Renal cortex interstitium (tissue), 11 donors: ENCODE data around the gene C10orf143. TPM values are rescaled to one million over a fixed set of nuclear protein-coding genes. Genes with fewer than 3 reads are reported as not detected.
"Not testable (repeated sequence)": the region's sequence is repeated elsewhere in the genome, so short reads cannot be mapped to it uniquely, and the experiment has no call there.

ENCODE experiments used
- DNase-seq, 11 donors: peaks; one replicate each; pipeline ENCODE4 v3.0.0-alpha.2; 2013; ENCODE audit warnings: low read depth in 9 of 11, low spot score in 4 of 11; ENCODE audit errors: extremely low read depth in 1 of 11
- polyA plus RNA-seq, 3 donors: library from polyadenylated mRNA; unstranded; fragments of 120-200 nt; gene quantifications; one replicate each; pipeline ENCODE4 v1.2.1, GENCODE V29; 2013; ENCODE audit not compliant: insufficient read length in 3 of 3

The C10orf143 gene
- polyA plus RNA-seq, 3 donors = 5.6 to 10.5 (median 6.5) TPM

DNA sequence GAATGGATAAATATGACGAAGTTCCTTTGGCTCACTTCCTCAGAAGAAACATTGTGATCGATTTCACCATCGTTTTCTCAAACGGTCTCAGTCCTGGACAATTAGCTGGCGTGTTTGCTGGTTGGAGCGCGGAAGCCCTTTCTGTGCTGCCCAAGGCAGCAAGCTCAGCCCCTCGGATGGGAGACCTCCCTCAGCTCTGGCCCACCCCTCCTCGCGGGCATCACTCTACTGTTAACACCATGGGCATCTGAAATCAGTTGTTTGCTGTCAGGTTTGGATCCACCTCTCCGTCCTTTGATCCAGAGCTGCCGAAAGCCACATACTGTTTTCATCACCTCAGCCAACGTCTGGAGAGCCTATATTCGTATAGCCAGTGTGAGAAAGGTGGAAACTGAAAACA is 68.2 kb downstream of the C10orf143 start:
- no peak for DNase-seq

DNA sequence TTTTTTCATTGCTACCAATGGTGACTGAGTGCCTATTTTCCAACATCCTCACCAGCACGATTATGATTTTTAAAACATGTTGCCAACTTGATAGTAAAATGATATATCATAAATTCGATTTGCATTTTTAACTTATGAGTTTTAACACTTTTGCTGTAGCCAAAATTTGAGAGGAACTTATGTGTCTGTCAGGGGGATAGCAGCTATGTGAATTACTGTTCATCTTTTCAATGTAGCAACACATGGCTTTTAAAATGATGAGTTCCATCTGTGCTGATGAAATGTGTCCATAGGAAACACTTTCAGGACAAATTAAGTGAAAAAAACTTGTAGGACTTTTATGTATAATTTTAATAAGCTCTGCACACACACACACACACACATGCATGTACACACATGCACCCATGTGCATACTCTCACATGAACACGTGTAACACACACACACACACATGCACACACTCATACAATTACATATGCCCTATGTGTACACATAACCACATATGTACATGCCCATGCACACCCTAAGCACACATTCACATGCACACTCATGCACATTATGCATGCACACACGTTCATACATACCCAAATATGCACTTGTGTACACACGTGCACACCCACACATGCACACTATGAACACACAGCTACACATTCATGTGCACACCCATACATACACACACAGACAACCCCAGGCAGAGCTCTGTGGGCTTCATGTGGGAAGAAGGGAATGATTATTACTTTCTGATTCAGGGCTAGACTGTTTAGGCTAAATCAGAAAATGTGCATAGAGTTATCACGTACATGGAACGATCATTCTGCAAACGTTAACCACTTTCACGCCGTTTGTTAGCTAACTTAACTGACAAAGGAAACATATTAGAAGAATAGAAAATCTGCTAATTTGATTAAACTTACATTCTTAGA is 68.9 kb downstream of the C10orf143 start:
- no peak for DNase-seq

DNA sequence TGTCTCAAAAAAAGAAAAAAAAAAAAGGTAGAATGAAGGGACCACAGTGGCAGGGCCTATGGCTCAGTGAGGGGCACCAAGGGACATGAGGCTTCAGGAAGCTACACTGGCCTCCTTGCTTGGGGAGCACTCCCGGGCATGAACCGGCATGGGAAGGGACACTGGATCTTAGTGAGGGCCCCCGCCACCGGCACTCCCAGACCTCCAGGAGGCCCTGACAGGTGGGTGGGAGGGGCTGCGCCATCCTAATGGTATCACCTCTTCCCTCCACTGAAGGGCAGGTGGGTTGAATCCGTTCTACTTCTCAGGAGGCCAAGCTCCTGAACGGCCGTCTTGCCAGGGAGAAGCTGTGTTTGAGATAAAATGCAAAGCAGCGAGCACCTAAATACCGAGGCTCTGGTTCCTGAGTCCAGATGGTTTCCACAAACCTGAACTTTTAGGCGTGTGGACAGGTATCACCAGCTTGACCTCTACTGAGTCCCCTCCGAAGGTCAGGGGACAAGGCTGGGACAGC is 69.8 kb downstream of the C10orf143 start:
- DNase-seq = no peak

DNA sequence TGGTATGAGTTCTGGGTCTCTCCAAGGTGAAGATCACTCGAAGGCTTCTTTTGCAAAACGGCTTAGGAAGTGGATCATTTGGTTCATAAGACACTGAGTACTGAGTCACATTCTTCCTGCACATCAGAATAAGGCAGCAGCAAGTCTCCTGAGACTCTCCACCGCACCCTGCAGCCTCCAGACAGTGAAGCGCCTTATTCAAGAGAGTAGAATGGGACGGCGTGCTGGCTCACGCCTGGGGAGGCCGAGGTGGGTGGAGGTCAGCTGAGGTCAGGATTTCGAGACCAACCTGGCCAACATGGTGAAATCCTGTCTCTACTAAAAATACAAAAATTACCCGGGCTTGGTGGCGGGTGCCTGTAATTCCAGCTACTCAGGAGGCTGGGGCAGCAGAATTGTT is 70.3 kb downstream of the C10orf143 start:
- no peak for DNase-seq

DNA sequence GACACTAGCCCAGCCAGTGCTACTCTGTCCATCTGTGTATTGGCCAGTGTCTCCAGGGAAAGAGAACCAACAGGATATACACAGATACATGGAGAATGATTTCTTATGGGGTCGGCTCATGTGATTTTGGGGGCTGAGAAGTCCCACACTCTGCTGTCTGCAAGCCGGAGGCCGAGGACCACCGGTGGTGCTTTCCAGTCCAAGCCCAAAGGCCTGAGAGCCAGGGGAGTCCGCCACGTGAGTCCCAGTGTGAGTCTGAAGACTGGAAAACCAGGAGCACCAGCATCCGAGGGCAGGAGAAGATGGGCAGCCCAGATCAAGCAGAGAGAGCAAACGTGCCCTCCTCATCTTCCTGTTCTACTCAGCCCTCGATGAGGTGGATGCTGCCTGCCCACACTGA is 71.5 kb downstream of the C10orf143 start:
- DNase-seq = no peak

DNA sequence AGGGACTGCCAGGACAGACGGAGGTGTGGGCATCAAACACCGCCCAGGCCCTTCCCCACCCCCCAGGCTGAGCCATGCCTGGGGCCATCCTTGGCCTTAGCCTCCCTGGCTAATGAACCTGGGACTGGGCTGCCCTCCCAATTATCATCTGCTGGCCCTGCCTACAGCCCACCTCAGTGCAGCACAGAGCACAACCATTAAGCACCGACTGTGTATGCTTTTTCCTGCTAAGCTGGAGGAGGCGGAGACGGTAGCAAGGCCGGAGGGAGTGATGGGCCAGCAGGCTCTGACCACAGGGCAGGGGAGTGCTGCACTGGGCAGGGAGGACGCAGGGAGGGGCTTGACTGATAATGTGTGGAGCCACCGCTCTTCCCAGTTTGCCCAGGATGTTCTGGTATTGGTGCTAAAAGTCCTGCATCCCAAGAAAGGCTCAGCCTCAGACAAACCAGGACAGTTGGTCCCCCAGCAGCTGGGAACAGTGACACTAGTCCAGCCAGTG is 72.0 kb downstream of the C10orf143 start:
- DNase-seq = no peak

DNA sequence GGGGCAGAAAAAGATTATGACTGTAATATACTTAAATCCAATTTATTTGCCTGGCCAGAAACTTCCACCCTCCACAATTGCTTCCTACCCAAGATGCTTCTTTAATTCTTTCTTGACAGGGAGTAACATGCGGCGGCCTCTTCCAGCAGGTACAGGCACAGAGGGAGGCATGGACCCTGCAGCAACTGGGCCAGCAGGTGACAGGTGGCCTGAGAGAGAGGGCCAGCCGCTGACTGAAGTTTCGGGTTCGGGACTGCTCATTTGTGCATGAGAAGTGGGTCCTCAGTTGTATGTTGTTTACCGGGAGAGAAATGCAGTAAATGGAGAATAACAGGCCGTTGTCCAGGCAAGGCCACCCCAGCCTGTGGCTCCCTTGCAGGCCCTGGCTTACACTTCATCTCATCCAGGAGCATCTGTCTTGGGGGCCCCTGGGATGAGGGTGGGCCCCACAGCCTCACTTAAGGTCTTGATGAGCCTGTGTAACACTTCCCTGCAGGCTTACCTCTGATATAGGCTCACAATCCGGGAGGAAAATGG is 72.5 kb downstream of the C10orf143 start:
- DNase-seq = no peak

DNA sequence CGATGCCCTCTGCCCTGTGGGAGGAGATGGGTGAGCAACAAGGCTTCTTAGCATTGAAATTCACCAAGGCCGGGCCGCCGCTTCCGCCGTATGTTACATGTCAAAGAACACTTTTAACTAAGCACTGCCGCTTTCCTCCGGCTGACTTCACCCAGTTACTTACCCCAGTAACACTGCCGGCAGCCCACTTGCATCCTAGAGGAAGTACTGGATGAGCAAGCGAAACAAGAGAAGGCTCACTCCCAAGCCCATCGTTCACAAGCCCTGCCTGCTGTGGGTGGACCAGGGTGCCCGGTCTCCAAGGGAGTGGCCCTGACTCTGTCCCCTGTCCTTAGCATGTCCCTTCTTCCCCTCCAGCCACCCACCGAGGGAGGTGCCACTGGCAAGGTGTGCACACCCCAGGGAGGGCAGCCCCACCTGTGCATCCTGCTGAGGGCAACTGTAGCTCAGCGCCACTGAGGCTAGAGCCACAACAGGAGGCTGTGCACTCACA is 73.4 kb downstream of the C10orf143 start:
- DNase-seq = no peak

DNA sequence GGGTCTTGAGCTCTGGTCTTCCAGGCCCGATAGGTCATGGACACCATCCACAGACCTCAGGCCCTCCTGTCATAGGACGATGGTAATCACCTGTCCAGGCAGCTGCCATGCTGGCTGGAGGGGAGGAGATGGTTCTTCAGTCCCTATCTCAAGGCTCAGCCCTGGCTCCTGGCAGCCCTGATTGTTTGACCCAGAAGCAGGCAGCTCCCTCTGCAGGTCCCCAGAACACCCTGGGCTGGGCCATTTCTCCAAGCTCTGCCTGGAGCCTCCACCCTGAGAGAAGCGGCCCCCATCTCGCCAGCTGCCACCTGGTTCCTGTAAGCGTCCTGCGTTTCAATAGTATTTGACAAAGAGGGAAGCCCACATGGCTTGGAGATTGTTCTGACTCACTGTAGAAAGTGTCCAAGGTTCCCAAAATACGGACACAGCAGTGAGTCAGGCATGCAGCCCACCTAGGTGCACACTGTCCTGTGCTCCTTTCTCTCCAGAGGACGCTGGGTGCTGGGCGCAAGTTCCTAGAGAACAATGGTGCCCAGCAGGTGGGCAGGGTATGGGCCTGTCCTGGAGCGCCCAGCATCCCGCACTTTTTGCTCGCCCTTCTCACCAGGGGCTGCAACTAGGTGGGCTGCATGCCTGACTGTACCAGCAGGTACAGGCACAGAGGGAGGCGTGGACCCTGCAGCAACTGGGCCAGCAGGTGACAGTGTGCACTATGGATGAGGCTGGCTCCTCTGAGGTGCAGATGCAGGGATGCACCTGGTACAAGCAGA is 74.1 kb downstream of the C10orf143 start:
- DNase-seq = no peak

DNA sequence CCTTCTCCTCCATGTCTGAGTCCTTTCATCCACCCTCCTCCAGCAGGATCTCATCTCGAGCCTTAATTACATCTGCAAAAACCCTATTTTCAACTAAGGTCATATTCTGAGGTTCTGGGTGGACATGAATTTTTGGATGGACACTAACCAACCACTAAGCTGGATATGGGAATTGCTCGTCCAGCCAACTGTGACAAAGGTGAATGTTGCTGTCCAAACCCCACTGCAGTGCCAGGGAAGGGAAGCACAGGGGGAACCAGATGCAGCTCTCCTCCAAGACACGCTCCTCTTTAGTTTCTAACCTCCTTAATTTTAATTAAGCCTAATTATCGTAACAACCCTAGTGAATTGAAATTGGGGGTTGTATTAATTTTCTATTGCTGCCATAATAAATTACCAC is 81.4 kb downstream of the C10orf143 start:
- DNase-seq = no peak

DNA sequence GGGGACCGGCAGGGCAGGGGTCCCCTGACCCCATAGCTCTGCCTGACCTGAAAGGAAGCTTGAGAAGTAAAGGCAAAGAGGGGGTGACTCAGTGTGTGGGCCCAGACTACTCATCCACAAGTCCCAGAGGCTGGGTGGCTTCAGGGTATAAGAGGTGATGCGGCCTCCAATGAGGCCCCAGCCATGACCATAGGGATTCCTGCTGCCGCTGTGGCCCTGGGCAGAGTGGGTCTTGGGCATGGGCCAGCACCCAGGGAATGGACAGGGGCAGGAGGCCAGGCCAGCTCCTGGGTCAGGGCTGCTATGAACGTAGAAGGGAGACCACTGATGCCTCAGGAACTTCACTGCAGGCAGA is 82.2 kb downstream of the C10orf143 start:
- DNase-seq = no peak

DNA sequence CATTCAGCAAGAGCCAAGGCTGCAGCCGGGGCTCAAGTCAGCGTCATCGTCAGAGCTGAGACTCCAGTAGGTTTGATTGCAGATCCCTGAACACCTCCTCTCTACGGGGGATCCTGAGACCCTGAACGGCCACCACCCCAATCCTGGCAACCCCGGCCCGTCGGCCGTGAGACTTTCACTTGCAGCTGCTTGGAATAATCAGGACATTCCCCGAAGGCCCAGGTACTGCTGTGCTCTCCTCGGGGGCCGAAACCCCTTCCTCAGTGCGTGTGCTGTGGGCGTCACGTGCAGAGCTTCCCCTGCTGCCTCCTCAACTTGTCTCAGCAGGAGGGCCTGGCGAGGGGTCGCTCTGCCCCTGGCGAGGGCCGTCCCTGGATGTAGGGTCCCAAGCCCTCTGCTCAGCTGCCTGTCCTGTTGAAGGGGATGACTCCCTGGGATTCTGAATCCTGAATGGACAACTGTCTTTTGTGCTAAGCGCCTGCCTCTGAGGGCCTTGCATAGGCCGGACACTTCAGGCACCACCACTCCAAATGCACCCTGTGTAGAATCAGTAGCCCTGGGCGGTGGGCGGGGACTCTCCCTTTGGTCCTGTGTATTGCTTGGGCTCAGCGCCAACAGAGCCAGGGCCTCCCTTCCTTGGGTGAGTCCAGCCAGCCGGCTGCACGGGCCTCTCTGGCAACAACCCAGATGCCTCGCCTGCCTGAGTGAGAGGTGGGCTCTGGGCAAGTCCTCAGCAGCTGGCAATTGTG is 82.7 kb downstream of the C10orf143 start:
- no peak for DNase-seq

DNA sequence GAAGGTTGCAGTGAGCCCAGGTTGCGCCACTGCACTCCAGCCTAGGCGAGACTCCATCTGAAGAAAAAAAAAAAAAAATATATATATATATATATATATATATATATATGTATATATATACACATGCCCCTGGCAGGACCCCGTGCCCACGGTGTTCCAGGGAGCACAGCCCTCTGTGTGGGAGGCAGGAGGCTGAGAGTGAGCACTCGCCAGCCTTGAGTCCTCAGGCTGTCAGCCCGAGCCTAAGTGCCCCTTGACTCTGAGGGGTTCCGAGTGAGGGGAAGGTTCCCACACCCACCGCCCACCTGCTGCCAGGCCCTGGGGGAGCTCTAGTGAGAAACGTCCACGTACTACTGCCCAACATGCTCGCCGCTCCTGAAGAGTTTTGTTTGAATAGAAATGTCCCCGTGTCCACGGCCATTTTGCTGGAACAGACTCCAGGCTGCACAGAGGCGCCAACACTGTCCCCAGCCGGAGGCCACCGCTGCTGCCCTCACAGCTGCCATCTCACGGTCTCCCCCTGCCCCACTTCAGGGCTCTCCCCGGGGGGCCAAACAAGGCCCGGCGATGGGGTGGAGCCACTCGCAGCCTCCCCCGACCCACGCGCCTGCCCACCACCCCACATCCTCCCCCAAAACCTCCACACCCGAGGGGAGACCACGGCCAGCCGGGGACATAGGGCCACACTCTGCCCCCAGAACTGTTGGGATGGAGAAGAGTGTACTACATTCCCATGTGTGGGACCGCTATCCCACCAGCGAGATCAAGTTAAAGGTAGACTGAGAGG is 83.8 kb downstream of the C10orf143 start:
- no peak for DNase-seq

DNA sequence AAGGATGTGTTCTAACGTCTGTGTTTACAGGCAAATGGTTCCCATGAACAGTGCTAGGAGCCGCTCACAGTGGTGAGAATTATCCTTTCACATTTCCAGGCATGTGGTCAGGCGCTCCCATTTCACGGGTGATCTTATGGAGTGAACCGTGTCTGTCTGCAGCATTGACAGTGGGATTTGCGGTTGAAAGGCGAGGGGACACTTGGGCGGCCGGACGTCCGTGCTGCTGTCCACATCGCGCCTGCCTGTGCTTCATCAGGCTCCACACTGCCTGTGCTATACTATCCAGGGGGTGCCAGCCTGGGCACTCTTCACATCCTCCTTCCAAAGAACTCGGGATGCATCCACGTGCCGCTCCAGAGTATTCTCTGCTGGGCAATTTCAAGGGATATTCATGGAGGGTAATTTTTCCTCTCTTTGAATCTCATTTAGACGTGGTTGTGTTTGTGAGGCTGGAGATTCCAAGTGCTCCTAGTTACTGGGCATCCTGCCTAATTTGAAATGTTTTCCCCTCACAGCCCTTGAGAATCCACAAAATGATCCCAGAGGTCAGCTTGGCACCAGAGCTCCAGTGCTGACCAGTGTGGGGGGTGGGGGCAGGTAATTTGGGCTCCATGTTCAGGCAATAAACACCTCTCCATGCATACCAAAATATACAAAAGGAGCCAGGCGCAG is 84.7 kb downstream of the C10orf143 start:
- no peak for DNase-seq

DNA sequence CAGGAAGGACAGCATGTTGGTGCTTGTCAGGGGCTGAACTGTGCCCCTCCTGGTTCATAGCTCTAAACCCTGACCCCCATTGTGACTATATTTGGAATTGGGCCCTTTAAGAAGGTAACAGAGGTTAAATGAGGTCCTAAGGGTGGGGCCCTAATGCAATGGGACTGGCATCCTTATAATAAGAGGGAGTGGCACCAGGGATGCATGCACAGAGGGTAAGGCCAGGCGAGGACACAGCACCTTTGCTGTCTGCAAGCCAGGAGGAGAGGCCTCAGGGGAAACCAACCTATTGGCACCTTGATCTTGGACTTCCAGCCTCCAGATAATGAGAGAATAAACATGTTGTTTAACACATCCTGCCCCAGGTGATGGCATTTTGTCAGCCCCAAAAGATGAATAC is 85.3 kb downstream of the C10orf143 start:
- no peak for DNase-seq

DNA sequence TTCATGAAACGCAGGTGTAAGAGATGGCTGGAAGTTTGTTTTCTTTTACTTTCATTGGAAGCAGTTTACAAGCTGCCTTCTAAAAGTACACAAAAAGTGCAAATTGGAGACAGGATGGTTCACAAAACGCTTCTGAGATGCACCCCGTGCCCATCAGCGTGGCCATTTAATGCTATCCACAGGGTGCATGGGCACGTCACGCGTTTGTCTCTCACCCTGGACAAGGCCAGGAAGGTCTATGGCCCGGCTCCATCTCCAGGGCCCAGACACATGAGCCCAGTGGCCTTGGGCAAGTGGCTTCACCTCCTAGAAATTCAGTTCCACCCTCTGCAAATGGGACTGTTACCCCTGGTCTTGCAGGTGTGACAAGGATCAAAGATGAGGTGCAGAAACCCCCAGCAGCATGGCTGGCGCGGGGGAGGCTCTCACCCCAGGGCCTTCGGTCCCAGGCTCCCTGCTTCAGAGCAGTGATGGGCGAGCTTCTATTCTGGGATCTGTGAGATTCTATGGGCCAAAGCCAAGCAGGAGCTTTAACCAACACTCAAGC is 85.8 kb downstream of the C10orf143 start:
- DNase-seq = no peak

DNA sequence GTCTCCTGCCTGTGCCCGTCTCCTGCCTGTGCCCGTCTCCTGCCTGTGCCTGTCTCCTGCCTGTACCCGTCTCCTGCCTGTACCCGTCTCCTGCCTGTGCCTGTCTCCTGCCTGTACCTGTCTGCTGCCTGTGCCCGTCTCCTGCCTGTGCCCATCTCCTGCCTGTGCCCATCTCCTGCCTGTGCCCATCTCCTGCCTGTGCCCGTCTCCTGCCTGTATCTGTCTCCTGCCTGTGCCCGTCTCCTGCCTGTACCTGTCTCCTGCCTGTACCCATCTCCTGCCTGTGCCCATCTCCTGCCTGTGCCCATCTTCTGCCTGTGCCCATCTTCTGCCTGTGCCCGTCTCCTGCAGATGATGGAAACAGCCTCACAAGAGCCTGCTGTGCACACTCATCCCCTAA is 86.3 kb downstream of the C10orf143 start:
- not testable (repeated sequence) for DNase-seq
